ENCODE data around the gene DRC7. TPM values are rescaled to one million over a fixed set of nuclear protein-coding genes. Genes with fewer than 3 reads are reported as not detected.

DRC7 gene
- total RNA-seq, 2 donors from 2014 or later = not detected

DNA sequence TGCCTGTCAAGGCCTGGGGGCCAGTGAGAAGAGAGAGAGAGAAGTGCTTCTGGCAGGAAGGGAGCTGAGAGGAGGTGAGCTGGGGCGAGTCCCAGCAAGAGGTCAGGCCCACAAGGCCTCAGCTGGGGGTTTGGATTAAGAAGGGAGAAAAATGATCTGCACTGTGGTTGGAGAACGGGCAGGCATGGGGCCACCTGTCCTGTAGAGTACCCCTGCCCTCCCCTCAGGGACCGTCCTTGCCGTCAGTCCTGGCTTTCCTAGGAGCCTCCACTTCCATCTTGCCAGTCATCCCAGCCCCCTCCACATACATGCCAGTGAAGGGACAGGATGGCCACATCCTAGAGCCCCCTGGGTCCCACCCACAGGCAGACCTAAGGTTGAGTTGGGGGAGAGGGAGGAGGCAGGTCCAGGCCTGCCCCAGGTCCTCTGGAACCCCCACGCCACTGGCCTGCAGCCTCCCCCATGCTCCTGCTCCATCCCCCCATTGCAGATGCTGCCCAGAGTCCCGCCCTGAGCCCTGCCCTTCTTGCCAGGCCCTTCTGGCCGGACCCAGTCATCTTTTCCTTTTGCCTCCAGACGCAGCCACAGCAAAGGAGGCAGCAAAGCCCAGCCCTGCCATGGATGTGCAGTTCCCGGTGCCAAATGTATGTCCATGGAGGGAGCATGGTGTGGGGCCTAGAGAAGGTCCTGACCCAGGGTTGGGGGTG is 59.9 kb downstream of the DRC7 start:
- H3K36me3 ChIP-seq = peaks cover 23% of the 10 kb centered on the region
- no peaks in the 10 kb centered on the region for H3K9me3 ChIP-seq
- no peak overlapping the region for H3K27ac ChIP-seq
- no peak overlapping the region for H3K4me3 ChIP-seq
- ATAC-seq (ENCODE audit: insufficient number of reproducible peaks, low FRiP score, low read depth) = no peak
- no peaks in the 10 kb centered on the region for H3K27me3 ChIP-seq (replicated peaks; ENCODE audit: insufficient read depth)
- TF ChIP-seq CTCF (IDR thresholded peaks at IDR 0.05) = no peak
- no peak for DNase-seq (ENCODE audit: low spot score)
- no peaks in the 10 kb centered on the region for H3K4me1 ChIP-seq (ENCODE audit: control insufficient read depth in 1 of 2, low read depth in 2 of 2)

- peaks cover 27% of the 10 kb centered on the region for H3K36me3 ChIP-seq
- no peak for TF ChIP-seq CTCF (IDR thresholded peaks at IDR 0.05)
- no peaks in the 10 kb centered on the region for H3K27me3 ChIP-seq (replicated peaks; ENCODE audit: insufficient read depth)
- H3K9me3 ChIP-seq = no peaks in the 10 kb centered on the region
- ATAC-seq (ENCODE audit: insufficient number of reproducible peaks, low FRiP score, low read depth) (no peak), DNase-seq (ENCODE audit: low spot score) (no peak)
- H3K4me1 ChIP-seq (ENCODE audit: control insufficient read depth in 1 of 2, low read depth in 2 of 2) = no peaks in the 10 kb centered on the region
- H3K27ac ChIP-seq = no peak overlapping the region
- H3K4me3 ChIP-seq = no peak overlapping the region
Measured at GRCh38 chr16:57755061-57755684, 60.6 kb downstream of the DRC7 start.

GRCh38 chr16:57755726-57756423 is 61.3 kb downstream of the DRC7 start:
- H3K36me3 ChIP-seq = peaks cover 25% of the 10 kb centered on the region
- ATAC-seq (ENCODE audit: insufficient number of reproducible peaks, low FRiP score, low read depth) = no peak
- no peak overlapping the region for H3K4me3 ChIP-seq
- no peaks in the 10 kb centered on the region for H3K9me3 ChIP-seq
- DNase-seq (ENCODE audit: low spot score) = no peak
- no peak for TF ChIP-seq CTCF (IDR thresholded peaks at IDR 0.05)
- H3K27ac ChIP-seq = no peak overlapping the region
- no peaks in the 10 kb centered on the region for H3K27me3 ChIP-seq (replicated peaks; ENCODE audit: insufficient read depth)
- no peaks in the 10 kb centered on the region for H3K4me1 ChIP-seq (ENCODE audit: control insufficient read depth in 1 of 2, low read depth in 2 of 2)

GRCh38 chr16:57756424-57757325 is 62.1 kb downstream of the DRC7 start:
- ATAC-seq (ENCODE audit: insufficient number of reproducible peaks, low FRiP score, low read depth) (no peak), DNase-seq (ENCODE audit: low spot score) (no peak)
- no peak for TF ChIP-seq CTCF (IDR thresholded peaks at IDR 0.05)
- Histone ChIP-seq H3K27me3 (replicated peaks; ENCODE audit: insufficient read depth) (no peaks in the 10 kb centered on the region), H3K9me3 (no peaks in the 10 kb centered on the region), H3K27ac (no peak overlapping the region), H3K36me3 (peaks cover 28% of the 10 kb centered on the region), H3K4me1 (ENCODE audit: control insufficient read depth in 1 of 2, low read depth in 2 of 2) (no peaks in the 10 kb centered on the region), H3K4me3 (no peak overlapping the region)
